Thoracic aorta (tissue), 2 donors: Measurements from ENCODE around the gene AKIRIN2. TPM values are rescaled to one million over a fixed set of nuclear protein-coding genes. Genes with fewer than 3 reads are reported as not detected.

ENCODE experiments used
- ATAC-seq: fragments of 150-250 bp; one replicate; pipeline ENCODE4 v1.8.0; 2017; ENCODE audit warnings: low read depth; ENCODE audit not compliant: insufficient number of reproducible peaks, low FRiP score
- DNase-seq: peaks from one replicate; pipeline ENCODE4 v3.0.0-alpha.2; 2020; ENCODE audit warnings: low spot score
- H3K27ac ChIP-seq, 2 donors: fragments of 200-600 bp; sonication (generic); 1 replicate in 1 of 2; 2 replicates in 1 of 2; pipeline ENCODE4 v1.5.1; 2016; ENCODE audit warnings: mild to moderate bottlenecking in 2 of 2, moderate library complexity in 2 of 2
- H3K27me3 ChIP-seq: fragments of 200-600 bp; sonication (generic); replicated peaks from 2 replicates; pipeline ENCODE4 v1.6.0; 2016; ENCODE audit warnings: mild to moderate bottlenecking; ENCODE audit not compliant: insufficient read depth
- H3K36me3 ChIP-seq: fragments of 200-600 bp; sonication (generic); one replicate; pipeline ENCODE4 v1.5.1; 2016
- H3K4me1 ChIP-seq, 2 donors: fragments of 200-600 bp; sonication (generic); 1 replicate in 1 of 2; 2 replicates in 1 of 2; pipeline versions ENCODE4 v1.5.1 to v1.6.0; 2016; ENCODE audit warnings: low read depth in 2 of 2, mild to moderate bottlenecking in 1 of 2; ENCODE audit not compliant: control insufficient read depth in 1 of 2
- H3K4me3 ChIP-seq: fragments of 200-600 bp; sonication (generic); 2 replicates; pipeline ENCODE4 v1.5.1; 2016; ENCODE audit warnings: mild to moderate bottlenecking
- H3K9me3 ChIP-seq: fragments of 200-600 bp; sonication (generic); 2 replicates; pipeline ENCODE4 v1.5.1; 2016
- CTCF ChIP-seq: fragments of 200-600 bp; sonication (generic); IDR thresholded peaks from one replicate; pipeline ENCODE4 v1.5.1; 2019; ENCODE audit warnings: antibody characterized with exemption
- total RNA-seq, 2 donors: library from RNA; depleted of rRNA; stranded (reverse); fragments of >200 nt; gene quantifications; one replicate each; pipeline versions ENCODE4 v1.1.0 to v1.2.3, GENCODE V29; 2016

The AKIRIN2 gene
- total RNA-seq, 2 donors from 2014 or later: 30.5 to 38.7 TPM

DNA sequence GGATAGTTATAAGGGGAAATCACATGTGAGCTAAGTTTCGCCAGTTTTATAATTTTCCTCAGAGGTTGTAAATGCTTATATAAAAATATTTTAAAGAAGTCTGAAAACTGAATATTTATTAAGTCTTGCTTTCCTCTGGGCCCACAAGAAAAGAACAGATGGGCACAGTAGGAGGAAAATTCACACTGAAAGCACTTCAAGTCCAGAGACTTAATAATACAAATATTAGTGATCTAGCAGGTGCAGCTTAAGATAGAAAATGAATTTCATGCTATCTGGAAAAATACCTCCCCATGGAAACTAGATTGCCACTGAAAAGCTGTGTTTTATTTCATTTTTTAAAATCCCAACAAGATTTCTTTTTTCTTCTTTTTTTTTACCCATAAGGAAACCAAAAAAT is 64.9 kb downstream of the AKIRIN2 start:
- DNase-seq (no peak), ATAC-seq (no peak)
- Histone ChIP-seq H3K4me3 (no peak overlapping the region), H3K9me3 (no peaks in the 10 kb centered on the region), H3K27me3 (no peaks in the 10 kb centered on the region), H3K4me1 (no peaks in the 10 kb centered on the region), H3K36me3 (peaks cover 14% of the 10 kb centered on the region), H3K27ac (no peak overlapping the region)
- TF ChIP-seq CTCF: no peak

GRCh38 chr6:87636315-87636714 is 65.7 kb downstream of the AKIRIN2 start:
- no peaks in the 10 kb centered on the region for H3K9me3 ChIP-seq
- DNase-seq: no peak
- no peak overlapping the region for H3K4me3 ChIP-seq
- H3K4me1 ChIP-seq: no peaks in the 10 kb centered on the region
- no peak overlapping the region for H3K27ac ChIP-seq
- H3K36me3 ChIP-seq: peaks cover 14% of the 10 kb centered on the region
- ATAC-seq: no peak
- H3K27me3 ChIP-seq: no peaks in the 10 kb centered on the region
- TF ChIP-seq CTCF: no peak

DNA sequence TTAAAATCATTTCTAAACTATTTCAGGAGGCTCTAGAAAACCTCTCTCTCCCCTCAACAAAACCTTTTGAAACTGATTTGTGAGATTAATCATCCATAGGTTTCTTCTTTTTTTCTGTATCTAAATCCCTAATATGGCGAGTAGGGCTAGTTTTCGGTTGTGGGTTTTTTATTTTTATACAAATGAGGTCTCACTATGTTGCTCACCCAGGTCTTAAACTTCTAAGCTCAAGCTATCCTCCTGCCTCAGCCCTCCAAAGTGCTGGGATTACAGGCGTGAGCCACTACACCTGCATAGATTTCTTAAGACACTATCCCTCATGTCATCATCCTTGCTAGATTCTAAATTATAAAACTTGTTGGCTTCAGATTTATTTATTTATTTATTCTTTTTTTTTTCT is 68.2 kb downstream of the AKIRIN2 start:
- H3K27ac ChIP-seq: no peak overlapping the region
- H3K4me3 ChIP-seq: no peak overlapping the region
- DNase-seq (no peak), ATAC-seq (no peak)
- no peak for TF ChIP-seq CTCF
- H3K4me1 ChIP-seq: no peaks in the 10 kb centered on the region
- no peaks in the 10 kb centered on the region for H3K9me3 ChIP-seq
- no peaks in the 10 kb centered on the region for H3K27me3 ChIP-seq
- peaks cover 2% of the 10 kb centered on the region for H3K36me3 ChIP-seq

DNA sequence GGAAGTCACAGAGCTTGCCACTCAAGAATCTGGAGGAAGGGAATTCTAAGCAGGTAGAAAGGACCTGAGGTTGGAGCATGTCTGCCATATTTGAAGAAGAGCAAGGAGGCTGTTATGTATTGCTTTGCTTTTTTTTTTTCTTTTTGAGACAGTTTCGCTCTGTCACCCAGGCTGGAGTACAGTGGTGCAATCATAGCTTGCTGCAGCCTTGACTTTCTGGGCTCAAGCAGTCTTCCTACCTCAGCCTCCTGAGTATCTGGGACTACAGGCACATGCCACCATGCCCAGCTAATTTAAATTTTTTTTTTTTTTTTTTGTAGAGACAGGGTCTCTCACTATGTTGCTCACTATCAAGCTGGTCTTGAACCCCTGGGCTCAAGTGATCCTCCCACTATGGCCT is 71.3 kb downstream of the AKIRIN2 start:
- TF ChIP-seq CTCF: no peak
- no peak overlapping the region for H3K27ac ChIP-seq
- H3K4me3 ChIP-seq: no peak overlapping the region
- ATAC-seq (no peak), DNase-seq (no peak)
- H3K4me1 ChIP-seq: no peaks in the 10 kb centered on the region
- H3K36me3 ChIP-seq: peaks cover 2% of the 10 kb centered on the region
- no peaks in the 10 kb centered on the region for H3K27me3 ChIP-seq
- no peaks in the 10 kb centered on the region for H3K9me3 ChIP-seq

DNA sequence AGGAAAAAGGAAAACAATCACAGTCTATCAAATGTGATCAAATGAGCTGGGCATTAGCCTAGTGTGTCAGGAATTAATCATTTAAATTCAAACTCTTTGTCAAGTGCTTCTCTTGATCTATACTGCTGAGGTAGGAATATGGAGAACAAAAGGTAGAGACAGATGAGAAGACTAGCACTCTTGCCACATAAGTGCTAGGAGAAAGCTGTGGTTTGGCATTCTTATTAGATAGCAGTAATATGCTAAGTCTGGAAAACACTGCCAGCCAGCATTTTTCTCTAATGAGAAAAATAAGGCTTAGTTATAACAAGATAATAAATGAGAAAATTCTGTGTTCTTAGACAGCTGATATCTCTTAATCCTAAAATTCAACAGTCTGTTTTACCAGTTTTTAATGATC is 73.2 kb downstream of the AKIRIN2 start:
- ATAC-seq: no peak

More for the DNA sequence above, 73.2 kb downstream of the AKIRIN2 start:
- no peak overlapping the region for H3K27ac ChIP-seq
- DNase-seq: no peak
- no peak for TF ChIP-seq CTCF
- peaks cover 0 to 4% of the 10 kb centered on the region in 2 donors for H3K4me1 ChIP-seq
- no peaks in the 10 kb centered on the region for H3K27me3 ChIP-seq
- no peaks in the 10 kb centered on the region for H3K9me3 ChIP-seq
- H3K4me3 ChIP-seq: no peak overlapping the region
- H3K36me3 ChIP-seq: peaks cover 2% of the 10 kb centered on the region
